A673 (cell line): Measurements from ENCODE around the gene RNF168.

ENCODE experiments used
- EZH2 ChIP-seq: fragments of 200-600 bp; sonication (generic); IDR thresholded peaks from 2 replicates; pipeline ENCODE4 v1.6.1; 2017; ENCODE audit warnings: borderline replicate concordance, low read depth, mild to moderate bottlenecking, mixed read lengths, antibody characterized with exemption, low read length; ENCODE audit not compliant: poor library complexity, severe bottlenecking
- TF ChIP-seq, protein P1 (sequence below): fragments of 300-800, 200-600 bp; sonication (generic); conservative IDR thresholded peaks from 2 replicates; pipeline ENCODE4 v1.5.1; 2017; ENCODE audit warnings: low read depth, mild to moderate bottlenecking, antibody characterized with exemption, low read length, moderate library complexity, mixed read lengths

DNA sequence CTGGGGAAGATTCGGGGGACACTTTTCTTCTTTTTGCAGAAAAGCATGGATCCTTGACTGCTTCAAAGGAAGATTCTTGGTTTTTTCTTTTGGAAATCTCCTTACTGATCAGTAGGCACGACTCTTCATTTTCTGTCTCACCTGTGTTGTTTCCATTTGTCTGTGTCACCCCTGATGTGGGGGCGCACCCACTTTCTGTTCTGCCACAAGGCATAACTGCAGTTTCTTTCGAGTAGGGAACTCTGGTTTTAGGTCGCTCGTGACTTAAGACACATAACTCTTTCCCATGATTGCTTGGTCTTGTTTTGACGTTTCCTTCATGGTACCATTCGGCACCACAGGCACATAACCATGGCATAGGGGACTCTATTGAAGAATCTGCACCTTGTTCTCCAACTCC is 31.3 kb downstream of the RNF168 start:
- TF ChIP-seq, protein P1, sequence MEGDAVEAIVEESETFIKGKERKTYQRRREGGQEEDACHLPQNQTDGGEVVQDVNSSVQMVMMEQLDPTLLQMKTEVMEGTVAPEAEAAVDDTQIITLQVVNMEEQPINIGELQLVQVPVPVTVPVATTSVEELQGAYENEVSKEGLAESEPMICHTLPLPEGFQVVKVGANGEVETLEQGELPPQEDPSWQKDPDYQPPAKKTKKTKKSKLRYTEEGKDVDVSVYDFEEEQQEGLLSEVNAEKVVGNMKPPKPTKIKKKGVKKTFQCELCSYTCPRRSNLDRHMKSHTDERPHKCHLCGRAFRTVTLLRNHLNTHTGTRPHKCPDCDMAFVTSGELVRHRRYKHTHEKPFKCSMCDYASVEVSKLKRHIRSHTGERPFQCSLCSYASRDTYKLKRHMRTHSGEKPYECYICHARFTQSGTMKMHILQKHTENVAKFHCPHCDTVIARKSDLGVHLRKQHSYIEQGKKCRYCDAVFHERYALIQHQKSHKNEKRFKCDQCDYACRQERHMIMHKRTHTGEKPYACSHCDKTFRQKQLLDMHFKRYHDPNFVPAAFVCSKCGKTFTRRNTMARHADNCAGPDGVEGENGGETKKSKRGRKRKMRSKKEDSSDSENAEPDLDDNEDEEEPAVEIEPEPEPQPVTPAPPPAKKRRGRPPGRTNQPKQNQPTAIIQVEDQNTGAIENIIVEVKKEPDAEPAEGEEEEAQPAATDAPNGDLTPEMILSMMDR = no peak
- TF ChIP-seq EZH2 = no peak
